ENCODE data around the gene AVL9.

Gene AVL9

GRCh38 chr7:32535162-32535702 lies 39.9 kb downstream of the AVL9 start:
- DNase-seq = no peak

GRCh38 chr7:32536016-32536415 lies 40.7 kb downstream of the AVL9 start:
- no peak for DNase-seq

GRCh38 chr7:32536585-32536984 lies 41.3 kb downstream of the AVL9 start:
- no peak for DNase-seq

GRCh38 chr7:32537760-32538159 lies 42.5 kb downstream of the AVL9 start:
- DNase-seq = no peak

- no peak for DNase-seq
Observed at GRCh38 chr7:32539366-32539765, 44.1 kb downstream of the AVL9 start.

- no peak for DNase-seq
Observed at GRCh38 chr7:32539919-32540531, 44.7 kb downstream of the AVL9 start.

GRCh38 chr7:32542595-32542994 lies 47.3 kb downstream of the AVL9 start:
- no peak for DNase-seq

GRCh38 chr7:32559480-32559879 lies 64.2 kb downstream of the AVL9 start:
- DNase-seq = no peak

- DNase-seq = no peak
Observed at GRCh38 chr7:32560075-32560474, 64.8 kb downstream of the AVL9 start.

GRCh38 chr7:32561613-32562012 lies 66.3 kb downstream of the AVL9 start:
- no peak for DNase-seq

GRCh38 chr7:32564542-32564941 lies 69.3 kb downstream of the AVL9 start:
- no peak for DNase-seq

GRCh38 chr7:32569388-32570289 lies 74.3 kb downstream of the AVL9 start:
- no peak for DNase-seq

- no peak for DNase-seq
Observed at GRCh38 chr7:32573110-32573687, 77.9 kb downstream of the AVL9 start.

GRCh38 chr7:32574626-32575025 lies 79.3 kb downstream of the AVL9 start:
- DNase-seq = no peak

- DNase-seq = no peak
Observed at GRCh38 chr7:32577421-32577820, 82.1 kb downstream of the AVL9 start.

- DNase-seq = no peak
Observed at GRCh38 chr7:32579776-32580175, 84.5 kb downstream of the AVL9 start.

GRCh38 chr7:32580646-32581045 lies 85.4 kb downstream of the AVL9 start:
- DNase-seq = no peak

GRCh38 chr7:32582036-32582435 lies 86.7 kb downstream of the AVL9 start:
- no peak for DNase-seq

GRCh38 chr7:32583791-32584190 lies 88.5 kb downstream of the AVL9 start:
- DNase-seq = no peak

GRCh38 chr7:32586291-32587221 lies 91.3 kb downstream of the AVL9 start:
- DNase-seq = no peak

- DNase-seq = no peak
Observed at GRCh38 chr7:32587411-32587948, 92.2 kb downstream of the AVL9 start.

GRCh38 chr7:32588657-32589056 lies 93.4 kb downstream of the AVL9 start:
- no peak for DNase-seq

All from NCI-H1930 (cell line).